HG03571 (cell line): ENCODE results near the gene ITPK1.
"Not testable (repeated sequence)": the region's sequence is repeated elsewhere in the genome, so short reads cannot be mapped to it uniquely, and the experiment has no call there.

Source experiments
- ATAC-seq: cut with Tn5 transposase; IDR thresholded peaks from one replicate; pipeline ENCODE4 v1.9.1; 2021; ENCODE audit not compliant: unreplicated experiment

ITPK1 gene

GRCh38 chr14:93105856-93106255 lies 9.9 kb downstream of the ITPK1 start:
- not testable (repeated sequence) for ATAC-seq

GRCh38 chr14:93105362-93105761 lies 10.4 kb downstream of the ITPK1 start:
- ATAC-seq = no peak

- no peak for ATAC-seq
These were observed 10.8 kb downstream of the ITPK1 start for GRCh38 chr14:93104961-93105360.

DNA sequence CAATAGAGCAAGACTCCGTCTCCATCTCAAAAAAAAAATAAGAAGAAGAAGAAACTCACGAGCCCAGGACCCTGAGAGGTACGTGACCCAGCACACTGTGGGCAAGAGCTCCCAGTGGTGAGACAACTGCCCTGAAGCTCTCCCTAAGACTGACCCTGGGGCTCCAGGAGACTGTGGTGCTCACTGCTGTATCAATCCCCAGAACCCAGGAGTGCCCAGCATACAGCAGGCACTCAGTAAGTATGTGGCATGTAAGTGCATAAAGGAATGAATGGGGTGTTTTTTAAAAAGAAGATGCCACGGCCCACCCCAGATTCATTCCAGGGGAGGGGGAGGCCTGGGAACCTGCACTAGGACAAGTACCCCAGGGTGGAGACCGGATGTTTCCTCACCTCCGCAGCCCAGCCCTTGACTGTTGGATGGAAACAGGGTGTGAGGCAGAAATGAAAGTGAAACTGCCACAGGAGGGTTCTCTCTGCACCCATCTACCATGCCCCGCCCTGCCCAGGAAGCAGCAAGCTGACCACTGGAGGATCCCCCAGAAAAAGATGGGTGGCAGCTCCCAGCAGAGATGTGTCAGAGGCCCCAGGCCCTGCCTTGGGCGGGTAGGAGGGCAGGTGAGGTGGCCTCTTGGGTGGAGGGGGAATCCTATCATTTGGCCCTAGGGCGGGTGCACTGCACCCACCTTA lies 12.2 kb downstream of the ITPK1 start:
- ATAC-seq = peak; percentile 95

GRCh38 chr14:93102141-93102540 lies 13.6 kb downstream of the ITPK1 start:
- no peak for ATAC-seq

GRCh38 chr14:93101181-93101580 lies 14.5 kb downstream of the ITPK1 start:
- no peak for ATAC-seq

GRCh38 chr14:93100570-93100969 lies 15.2 kb downstream of the ITPK1 start:
- no peak for ATAC-seq

DNA sequence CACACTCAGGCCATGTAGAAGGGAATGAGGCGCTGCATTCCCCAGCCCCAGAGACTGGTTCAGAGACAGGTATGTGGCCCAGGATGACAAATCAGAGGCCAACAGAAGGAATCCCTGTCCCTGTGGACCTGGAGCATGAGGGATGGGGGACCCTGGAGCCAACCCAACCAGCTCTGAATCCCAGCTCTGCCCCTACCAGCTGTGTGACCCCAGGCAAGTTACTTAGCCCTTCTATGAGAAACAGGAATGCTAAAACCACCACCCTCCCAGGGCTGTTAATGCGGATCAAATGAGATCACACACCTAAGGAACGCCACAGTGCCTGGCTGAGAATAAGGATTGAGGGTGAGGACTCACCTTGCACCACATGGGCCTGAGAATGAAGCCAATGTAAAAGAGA lies 15.6 kb downstream of the ITPK1 start:
- ATAC-seq = no peak

GRCh38 chr14:93099643-93100042 lies 16.1 kb downstream of the ITPK1 start:
- ATAC-seq = no peak

DNA sequence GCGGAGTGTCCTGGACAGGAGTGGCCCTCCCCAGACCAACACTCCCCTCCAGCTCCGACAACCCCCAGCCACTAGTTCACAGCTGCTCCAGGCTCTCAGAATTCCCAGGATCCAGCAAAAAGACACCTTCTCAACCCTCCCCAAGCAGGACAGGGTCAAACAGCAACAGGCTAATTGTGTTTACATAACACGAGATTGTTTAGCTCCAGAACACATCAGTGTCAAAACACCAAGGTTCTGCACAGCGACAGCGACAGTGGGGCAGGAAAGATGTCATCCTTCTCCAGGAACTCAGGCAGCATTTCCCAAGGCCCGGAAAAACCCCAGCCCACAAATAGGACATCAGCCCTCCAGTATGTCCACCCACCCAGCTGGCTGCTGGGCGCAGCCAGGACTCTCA lies 16.5 kb downstream of the ITPK1 start:
- no peak for ATAC-seq

- ATAC-seq = no peak
These were observed 18.9 kb downstream of the ITPK1 start for GRCh38 chr14:93096691-93097322.

DNA sequence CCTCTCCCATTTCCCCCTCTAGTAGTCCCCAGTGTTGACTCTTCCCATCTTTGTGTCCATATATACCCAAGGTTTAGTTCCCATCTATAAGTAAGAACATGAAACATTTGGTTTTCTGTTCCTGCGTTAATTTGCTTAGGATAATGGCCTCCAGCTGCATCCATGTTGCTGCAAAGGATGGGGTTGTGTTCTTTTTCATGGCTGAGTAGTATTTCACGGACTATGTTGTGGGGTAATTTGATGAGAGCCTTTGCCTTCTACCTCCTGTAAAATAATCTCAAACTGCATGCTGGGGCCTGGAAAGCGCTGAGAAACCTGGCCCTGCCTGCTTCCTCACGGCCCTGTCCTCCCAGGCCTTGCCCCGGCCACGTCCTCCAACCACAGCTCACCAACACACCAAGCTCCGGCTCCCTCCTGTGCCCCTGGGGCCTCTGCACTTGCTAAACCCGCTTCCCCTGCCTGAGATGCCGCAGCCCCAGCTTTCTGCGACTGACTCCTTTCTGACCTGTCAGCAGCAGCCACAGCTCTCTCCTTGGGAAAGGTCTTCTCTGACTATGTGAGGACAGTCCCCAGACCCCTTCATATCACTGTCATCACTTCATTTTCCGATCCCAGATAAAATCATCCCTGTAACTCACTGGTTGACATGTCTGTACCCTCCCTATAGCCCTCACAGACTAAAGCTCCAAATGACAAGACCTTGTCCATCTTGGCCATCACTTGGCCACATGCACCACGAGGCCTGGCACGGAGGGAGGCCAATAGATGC lies 19.8 kb downstream of the ITPK1 start:
- ATAC-seq = no peak

DNA sequence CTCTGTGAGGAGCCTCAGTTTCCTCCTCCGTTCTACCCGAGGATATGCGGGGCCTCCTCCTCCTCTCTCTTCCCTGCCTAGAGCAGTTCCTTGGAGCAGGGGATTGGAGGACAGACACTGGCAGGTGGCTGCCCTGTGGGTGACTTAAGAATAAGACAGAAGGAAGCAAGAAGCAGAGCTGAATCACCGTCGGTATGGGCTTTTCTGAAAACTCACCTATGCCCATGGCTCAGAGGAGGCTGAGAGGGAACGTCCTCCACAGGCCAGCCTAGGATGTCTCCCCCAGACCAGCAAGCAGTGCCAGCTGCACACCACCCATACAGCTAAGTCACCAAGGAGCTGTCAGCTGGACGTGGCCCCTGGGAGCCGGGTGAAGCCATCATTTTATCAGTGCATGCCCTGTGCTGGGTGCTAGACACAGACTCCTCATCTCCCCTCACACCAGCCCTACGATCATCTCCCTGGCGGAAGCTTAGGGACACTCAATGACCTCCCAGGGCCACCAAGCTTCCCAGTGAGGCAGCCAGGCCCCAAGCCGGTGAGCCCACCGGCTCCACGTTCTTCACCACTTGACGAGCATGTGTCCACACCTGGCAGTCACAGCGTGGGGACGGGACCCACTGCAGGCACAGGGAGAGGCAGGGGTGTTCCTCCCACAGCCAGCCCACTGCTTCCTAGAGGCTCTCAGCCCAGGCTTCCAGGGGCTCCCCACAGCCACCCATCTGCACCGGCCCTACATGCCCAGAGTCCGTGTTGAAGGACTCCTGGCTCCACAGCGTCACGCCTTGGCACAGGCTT lies 21.4 kb downstream of the ITPK1 start:
- no peak for ATAC-seq

DNA sequence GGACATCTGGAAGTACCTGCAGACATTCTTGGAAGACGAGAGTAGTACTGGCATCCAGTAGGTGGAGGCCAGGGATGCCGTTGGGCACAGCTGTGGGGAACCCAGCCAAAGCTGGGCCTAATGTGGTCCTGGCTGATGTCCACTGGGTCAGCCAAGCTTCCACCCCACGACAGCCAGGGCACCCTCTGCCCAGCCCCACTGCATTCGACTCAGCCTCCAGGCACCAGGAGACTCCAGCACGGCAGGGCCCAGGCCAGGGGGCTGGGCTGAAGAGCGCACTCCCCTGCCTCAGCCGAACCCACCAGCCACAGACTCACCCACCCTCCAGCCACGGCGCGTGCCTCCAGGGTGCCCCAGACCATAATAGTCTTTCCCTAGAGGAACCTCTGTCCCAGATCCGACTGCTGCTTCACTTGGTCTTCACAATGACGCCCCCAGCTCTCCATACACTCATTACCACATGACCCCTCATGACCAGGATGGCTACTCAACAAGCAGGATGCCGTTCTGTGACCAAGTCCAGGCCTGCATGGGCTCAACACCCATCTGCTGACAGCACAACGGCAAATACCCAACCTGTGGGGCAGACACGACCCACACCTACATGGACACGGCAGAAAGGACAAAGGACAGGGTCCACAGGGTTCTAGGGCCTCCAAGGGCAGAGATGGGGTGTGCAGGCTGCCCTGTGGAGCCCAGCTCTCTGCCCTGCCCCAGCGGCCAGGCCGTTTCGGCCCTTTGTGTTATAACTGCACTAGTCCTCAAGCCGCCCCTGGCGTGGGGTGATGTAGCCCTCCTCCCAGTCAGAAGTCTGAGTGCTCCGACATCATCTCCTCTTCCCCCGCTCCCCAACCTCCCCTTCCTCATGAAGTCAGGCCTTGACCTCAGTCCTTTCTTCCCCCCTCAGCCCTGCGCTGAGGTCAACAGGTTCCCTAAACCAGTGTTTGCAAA lies 22.8 kb downstream of the ITPK1 start:
- ATAC-seq = no peak

- ATAC-seq = no peak
These were observed 24.1 kb downstream of the ITPK1 start for GRCh38 chr14:93091666-93092065.

DNA sequence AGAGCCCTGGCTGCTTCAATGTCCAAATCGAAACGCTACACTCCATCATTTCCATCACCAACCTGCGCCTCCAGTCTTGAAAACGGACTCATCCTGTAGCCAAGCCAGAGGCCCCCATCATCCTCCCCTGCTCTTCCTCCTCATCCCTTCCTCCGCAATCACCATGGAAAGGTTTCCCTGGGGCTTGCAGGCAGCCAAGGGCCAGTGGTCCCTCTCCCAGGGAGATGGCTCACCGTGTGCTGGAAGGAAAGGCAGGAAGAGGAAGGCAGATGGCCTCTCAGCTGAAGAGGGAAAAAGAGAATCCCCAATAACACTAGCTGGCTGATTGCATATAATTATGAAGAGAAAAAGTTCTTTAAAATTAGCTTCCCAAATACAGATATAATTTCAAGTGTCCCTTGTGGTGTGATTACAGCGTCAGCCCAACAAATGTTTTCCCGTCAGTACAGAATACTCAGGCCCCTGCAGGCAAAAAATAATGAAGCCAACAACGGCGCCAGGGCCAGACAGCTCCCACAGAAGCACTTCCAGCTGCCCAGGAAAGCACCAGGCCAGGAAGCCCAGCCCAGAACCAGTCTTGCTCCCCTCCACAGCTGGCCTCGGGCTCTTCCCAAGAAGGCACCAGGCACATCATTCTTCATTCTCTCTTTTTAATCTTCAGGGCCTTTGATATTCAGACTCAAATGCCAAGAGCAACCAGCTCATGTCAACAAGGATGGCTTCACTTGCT lies 24.7 kb downstream of the ITPK1 start:
- no peak for ATAC-seq

DNA sequence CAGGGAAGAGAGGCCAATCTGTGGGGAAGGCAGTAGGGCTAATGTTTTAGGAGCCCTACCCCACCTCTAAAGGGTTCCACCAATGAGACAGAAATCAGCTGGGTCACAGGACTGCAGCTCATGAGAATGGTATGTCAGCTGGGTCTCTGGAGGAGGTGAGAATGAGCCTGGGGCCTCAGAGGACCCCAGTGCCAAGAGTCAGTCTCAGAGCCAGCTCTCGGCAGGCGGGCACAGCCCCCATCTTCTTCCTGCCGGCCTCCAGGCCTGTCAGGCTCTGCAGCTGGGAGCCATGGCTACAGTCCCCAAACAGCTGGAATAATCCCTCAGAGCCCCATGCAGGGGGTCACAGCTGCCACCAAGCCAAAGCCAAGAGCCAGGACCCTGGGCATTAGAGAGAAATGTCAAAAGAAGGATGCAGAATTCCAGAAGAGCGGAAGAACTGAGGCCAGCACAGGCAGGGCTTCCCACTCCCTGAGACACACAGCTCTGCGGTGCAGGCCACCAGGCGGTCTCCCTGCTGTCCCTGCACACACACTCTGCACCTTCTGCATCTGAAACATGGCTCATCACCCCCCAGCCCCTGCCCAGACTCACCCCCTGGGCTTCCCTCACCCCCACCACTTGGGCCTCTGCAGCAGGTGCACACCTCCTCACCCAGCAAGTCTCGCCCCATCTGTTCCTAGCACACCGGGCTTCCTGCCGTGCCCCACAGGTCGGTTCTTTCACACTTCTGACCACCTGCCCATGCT lies 26.0 kb downstream of the ITPK1 start:
- ATAC-seq = no peak

DNA sequence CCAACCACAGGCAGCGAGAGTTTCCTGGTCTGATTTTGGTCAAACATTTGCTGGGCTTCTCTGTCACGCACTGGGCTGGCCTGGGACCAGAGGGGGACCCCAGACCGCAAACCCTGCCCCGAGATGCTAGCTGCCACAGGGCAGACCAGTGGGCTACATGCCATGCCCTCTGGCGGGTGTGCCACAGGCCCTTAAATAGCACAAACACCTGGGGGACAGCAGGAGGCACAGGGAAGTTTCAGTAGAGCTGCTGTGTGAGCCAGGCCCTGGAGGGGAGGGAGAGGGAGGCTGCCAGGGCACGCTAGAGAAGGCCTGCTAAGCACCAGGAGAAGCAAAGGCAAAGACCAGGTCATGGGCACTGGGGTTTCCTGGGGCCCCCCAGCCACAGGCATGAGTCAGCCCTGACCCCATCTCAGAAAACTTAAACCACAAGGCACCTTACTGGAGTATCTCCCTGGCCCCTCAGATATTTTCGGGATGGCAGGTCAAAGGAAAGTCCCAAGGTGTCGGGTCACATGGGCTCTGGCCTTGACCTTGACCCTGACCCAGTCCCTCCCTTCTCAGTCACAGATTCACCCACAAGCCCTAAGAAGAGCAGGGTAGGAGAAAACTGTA lies 29.2 kb downstream of the ITPK1 start:
- ATAC-seq = peak; percentile 41
